ENCODE measurements around the gene NRN1L.
"Not testable (repeated sequence)": the region's sequence is repeated elsewhere in the genome, so short reads cannot be mapped to it uniquely, and the experiment has no call there.

Gene NRN1L

GRCh38 chr16:67882374-67883145 lies 2.1 kb upstream of the NRN1L start:
- DNase-seq (ENCODE audit: low spot score) = no peak

GRCh38 chr16:67883146-67883871 lies 1.4 kb upstream of the NRN1L start:
- peak; percentile 52 for DNase-seq (ENCODE audit: low spot score)

DNA sequence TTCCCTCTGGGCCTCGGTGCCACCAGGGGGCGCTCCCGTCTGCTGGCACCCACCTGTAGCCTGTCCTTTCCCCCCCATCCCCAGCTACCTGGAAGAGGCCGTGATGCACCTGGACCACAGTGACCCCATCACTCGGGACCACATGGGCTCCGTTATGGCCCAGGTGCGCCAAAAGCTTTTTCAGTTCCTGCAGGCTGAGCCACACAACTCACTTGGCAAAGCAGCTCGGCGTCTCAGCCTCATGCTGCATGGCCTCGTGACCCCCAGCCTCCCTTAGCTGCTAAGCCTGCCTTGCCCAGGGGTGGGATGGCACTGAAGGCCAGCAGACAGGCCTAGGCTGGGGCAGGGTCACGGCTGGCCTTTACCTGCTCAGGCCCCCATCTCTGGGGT lies 818 bp upstream of the NRN1L start:
- DNase-seq (ENCODE audit: low spot score) = no peak

DNA sequence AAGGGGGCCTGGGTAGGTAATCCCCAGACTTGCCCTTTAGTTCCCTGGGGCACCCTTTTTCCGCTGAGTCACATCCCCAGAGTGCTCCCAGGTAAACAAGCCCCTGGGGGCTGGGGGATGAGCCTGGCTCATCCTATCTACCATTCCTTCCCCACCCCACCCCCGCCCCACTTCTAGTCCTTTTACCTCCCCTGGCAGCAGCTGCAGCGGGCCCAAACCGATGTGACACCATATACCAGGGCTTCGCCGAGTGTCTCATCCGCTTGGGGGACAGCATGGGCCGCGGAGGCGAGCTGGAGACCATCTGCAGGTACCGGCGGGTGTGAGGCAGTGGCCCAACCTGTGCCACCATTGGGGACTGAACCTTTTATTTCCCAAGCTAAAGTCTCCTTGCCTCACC lies 860 bp downstream of the NRN1L start:
- DNase-seq (ENCODE audit: low spot score) = no peak

DNA sequence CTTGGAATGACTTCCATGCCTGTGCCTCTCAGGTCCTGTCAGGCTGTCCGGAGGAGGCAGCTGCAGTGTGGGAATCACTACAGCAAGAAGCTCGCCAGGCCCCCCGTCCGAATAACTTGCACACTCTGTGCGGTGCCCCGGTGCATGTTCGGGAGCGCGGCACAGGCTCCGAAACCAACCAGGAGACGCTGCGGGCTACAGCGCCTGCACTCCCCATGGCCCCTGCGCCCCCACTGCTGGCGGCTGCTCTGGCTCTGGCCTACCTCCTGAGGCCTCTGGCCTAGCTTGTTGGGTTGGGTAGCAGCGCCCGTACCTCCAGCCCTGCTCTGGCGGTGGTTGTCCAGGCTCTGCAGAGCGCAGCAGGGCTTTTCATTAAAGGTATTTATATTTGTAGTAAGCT lies 1.3 kb downstream of the NRN1L start:
- no peak for DNase-seq (ENCODE audit: low spot score)

- DNase-seq (ENCODE audit: low spot score) = no peak
Measured at GRCh38 chr16:67886387-67886786, 1.7 kb downstream of the NRN1L start.

DNA sequence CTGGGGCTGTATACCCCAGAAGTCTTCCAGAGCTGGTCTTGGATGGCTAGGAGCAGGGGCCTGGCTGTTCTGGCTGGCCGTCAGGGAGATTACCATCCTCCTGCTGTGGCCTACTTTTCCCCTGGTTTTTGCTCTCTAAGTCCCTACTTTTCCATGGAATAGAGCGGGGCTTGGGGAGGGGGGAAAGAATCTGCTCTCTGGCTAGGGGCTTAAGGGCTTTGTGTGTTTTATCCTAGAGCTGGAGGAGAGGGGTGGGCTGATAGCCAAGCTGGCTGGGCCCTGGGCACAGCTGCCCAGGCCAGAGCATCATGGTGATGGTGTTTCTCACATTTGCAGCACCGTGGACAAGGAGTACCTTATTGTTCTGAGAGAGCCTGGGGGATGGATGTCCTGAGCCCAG lies 3.6 kb downstream of the NRN1L start:
- DNase-seq (ENCODE audit: low spot score) = no peak

- no peak for DNase-seq (ENCODE audit: low spot score)
Measured at GRCh38 chr16:67892375-67892774, 7.7 kb downstream of the NRN1L start.

GRCh38 chr16:67892899-67893742 lies 8.4 kb downstream of the NRN1L start, which contains the start of gene PSKH1:
TSS of gene PSKH1 (plus strand) at chr16:67893254. CDS start at chr16:67908750, 15,496 bp downstream.
- DNase-seq (ENCODE audit: low spot score) = peak; percentile 97

DNA sequence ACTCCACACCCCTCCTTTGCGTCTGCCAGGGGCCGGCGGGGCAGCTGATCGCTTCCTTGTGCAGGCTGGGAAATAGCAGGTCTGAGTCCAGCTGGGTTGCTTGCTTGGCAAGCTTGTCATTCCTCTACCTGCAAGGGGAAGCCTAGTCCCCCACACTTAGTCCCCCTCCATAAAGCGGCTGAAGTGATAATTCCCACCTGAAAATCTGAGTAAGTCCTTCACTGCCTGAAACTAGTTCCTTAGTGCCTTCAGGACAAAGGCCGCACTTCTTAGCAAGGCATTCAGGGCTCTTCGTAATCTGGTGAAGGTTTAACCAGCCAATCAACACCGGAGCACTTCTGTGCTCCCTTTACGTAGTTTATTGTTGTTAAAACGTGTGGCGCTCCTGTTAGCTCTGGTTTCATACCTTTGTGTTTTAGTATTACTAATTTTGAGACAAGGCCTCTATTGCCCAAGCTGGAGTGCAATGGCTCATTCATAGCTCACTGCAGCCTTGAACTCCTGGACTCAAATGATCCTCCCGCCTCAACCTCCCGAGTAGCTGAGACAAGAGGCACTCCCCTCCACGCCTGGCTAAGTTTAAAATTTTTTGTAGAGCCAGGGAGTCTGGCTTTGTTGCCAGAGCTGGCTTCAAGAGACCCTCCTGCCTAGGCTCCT lies 9.2 kb downstream of the NRN1L start:
- DNase-seq (ENCODE audit: low spot score) = no peak

GRCh38 chr16:67897231-67897630 lies 12.5 kb downstream of the NRN1L start:
- DNase-seq (ENCODE audit: low spot score) = peak; percentile 20

DNA sequence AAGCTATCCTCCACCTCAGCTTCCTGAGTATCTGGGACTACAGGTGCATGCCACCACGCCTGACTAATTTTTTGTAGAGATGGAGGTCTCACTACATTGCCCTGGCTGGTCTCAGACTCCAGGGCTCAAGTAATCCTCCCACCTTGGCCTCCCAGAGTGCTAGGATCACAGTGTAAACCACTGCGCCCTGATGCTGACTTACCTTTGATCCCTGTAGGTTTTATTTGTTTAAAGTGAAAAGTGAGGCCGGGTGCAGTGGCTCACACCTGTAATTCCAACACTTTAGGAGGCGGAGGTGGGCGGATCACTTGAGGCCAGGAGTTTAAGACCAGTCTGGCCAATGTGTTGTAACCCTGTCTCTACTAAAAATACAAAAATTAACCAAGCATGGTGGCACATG lies 17.0 kb downstream of the NRN1L start:
- DNase-seq (ENCODE audit: low spot score) = no peak

- DNase-seq (ENCODE audit: low spot score) = no peak
Measured at GRCh38 chr16:67902831-67903230, 18.1 kb downstream of the NRN1L start.

DNA sequence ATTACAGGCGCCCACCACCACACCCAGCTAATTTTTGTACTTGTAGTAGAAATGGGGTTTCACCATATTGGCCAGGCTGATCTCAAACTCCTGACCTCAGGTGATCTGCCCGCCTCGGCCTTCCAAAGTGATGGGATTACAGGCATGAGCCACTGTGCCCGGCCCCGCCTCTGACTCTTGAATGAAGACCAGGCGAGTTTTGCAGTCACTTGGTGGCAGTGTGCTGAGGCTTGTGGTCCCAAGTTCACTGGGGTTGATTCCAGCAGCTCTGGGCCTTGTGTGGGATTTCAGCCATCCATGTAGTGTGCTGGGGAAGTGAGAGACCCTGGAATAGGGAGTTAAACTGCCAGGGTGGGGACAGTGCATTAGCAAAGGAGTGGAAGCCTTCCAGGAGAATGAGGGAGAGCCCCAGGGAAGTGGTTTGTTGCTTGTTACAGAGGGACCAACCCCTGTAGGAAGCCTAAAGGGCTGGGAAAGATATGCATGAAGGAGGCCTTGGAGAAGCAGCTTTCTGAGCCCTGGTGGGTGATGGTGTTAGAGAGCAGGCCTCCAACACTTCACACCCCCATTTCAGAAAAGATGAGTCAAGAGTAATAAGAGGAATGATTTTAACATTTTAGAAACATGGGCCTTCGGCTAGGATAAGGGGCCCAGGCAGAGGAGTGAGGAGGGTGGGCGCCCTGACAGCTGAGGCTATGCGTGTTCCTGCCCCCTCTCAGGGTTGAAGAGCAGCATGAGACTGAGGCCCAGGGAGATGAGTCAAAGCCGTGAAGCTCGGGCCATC lies 22.9 kb downstream of the NRN1L start:
- DNase-seq (ENCODE audit: low spot score) = no peak

DNA sequence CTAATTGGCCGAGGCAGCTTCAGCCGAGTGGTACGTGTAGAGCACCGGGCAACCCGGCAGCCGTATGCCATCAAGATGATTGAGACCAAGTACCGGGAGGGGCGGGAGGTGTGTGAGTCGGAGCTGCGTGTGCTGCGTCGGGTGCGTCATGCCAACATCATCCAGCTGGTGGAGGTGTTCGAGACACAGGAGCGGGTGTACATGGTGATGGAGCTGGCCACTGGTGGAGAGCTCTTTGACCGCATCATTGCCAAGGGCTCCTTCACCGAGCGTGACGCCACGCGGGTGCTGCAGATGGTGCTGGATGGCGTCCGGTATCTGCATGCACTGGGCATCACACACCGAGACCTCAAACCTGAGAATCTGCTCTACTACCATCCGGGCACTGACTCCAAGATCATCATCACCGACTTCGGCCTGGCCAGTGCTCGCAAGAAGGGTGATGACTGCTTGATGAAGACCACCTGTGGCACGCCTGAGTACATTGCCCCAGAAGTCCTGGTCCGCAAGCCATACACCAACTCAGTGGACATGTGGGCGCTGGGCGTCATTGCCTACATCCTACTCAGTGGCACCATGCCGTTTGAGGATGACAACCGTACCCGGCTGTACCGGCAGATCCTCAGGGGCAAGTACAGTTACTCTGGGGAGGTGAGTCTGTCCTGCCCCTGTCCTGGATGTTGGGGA lies 24.5 kb downstream of the NRN1L start:
- DNase-seq (ENCODE audit: low spot score) = no peak

DNA sequence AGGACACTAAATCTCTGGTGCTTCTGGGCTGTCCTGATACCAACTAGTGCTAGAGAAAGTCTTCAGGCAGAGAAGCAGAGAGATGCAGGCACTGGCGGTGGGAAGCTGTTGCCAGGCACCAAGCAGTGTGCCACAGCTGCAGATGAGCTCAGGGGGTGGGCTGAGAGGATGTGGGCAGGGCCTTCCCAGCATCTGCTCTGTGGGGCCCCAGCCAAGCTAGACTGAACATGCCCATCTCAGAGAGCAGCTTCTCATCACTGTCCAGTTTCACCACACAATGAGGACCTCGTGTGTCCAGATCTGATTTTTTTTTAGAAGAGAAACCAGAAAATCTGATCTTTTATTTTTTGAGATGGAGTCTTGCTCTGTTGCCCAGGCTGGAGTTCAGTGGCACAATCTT lies 25.5 kb downstream of the NRN1L start:
- DNase-seq (ENCODE audit: low spot score) = no peak

DNA sequence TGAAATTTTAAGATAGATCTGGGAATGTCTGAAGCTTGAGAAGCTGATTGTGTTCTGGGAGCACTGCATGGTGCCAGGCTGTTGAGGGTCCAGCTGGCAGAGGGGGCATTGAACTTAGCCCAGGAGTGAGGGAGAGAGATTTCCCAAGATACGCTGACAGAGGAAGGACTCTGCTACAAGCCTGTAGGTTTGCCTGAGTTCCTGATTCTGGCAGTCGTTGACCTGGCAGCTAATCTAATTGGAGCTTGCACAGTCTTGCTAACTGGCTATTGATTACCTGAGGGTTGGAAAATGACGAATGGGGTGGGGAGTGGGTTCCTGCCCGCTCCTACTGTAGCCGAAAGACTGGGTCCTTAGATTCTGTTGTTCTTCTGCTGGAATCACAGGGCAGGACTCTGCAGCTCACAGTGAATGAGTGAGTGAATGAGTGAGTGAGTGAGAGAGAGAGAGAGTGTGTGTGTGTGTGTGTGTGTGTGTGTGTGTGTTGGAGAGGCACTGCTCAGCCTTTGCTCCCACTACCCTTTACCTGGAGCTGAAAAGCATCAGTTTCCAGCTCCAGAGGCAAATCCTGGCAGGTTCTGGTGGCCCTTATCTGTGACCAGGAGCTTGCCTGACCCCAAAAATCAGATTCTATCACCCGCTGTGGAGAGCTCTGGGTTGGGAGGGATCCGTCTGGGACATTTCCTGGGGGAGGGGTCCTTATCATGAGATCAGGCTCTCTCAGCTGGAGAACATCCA lies 30.2 kb downstream of the NRN1L start:
- DNase-seq (ENCODE audit: low spot score) = no peak

DNA sequence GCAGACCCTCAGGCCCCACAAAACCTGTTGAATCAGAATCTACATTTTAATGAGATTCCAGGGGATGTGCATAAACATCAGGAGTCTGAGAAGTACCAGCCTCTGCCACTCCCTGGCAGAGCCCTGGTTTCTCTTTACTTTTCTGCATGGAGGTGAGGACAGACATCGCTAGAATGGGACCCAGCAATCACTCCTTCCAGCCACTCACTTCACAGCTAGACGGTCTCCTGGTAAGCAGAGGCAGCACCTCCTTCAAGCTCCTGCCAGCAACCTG lies 30.7 kb downstream of the NRN1L start:
- not testable (repeated sequence) for DNase-seq (ENCODE audit: low spot score)

GRCh38 chr16:67915831-67916723 lies 31.4 kb downstream of the NRN1L start:
- no peak for DNase-seq (ENCODE audit: low spot score)
